ENCODE data around the gene USH2A. TPM values are rescaled to one million over a fixed set of nuclear protein-coding genes. Genes with fewer than 3 reads are reported as not detected.

USH2A gene
- polyA plus RNA-seq, 1 of the 3 experiments (the other 2 are of a cell fraction): under 0.01 TPM

DNA sequence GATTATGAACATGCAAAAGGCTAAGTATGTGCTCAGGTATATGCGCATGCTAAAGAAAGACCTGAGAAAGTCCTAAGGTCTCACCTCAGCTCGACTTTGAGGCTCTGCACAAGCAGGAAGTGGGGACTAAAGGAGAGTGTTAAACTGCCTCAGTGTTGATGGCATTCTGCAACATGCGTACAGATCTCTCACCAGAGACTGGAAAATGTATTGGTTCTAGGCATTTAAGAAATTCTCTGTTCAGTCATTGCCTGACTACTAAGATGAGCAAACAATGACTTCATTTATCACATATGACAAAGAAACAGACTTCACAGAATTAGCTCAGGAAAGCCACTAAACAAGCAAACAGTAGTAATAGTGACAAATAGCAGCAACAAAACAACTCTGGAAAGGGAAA lies 90.8 kb downstream of the USH2A start:
- Histone ChIP-seq H3K4me1 (ENCODE audit: control insufficient read depth in 1 of 2, insufficient read depth in 2 of 2, low read depth in 1 of 2, low read length in 1 of 2) (no peaks in the 10 kb centered on the region; a peak in 1 of 4 replicates), H3K9me3 (no peaks in the 10 kb centered on the region), H3K36me3 (replicated peaks in 1 of 2; ENCODE audit: control insufficient read depth in 1 of 2, insufficient read depth in 2 of 2, low read length in 1 of 2) (no peaks in the 10 kb centered on the region), H3K27me3 (ENCODE audit: insufficient read depth) (no peaks in the 10 kb centered on the region), H3K79me2 (ENCODE audit: insufficient read depth) (no peaks in the 10 kb centered on the region), H3F3A (replicated peaks; ENCODE audit: insufficient read depth) (no peaks in the 10 kb centered on the region), H3K9me2 (no peaks in the 10 kb centered on the region), H3K4me2 (no peak overlapping the region), H3K9ac (no peak overlapping the region), H4K20me1 (ENCODE audit: insufficient read depth) (no peaks in the 10 kb centered on the region), H3K4me3 (ENCODE audit: low read depth in 2 of 2, low read length in 1 of 2) (no peak overlapping the region), H2AFZ (ENCODE audit: low read depth) (no peak overlapping the region), H3K27ac (ENCODE audit: low read depth in 2 of 2, low read length in 1 of 2) (no peak overlapping the region)
- DNase-seq: no peak
- POLR2A ChIA-PET: no interaction called here
- CTCF ChIA-PET: interaction anchor here (0.9 kb wide), 1 partner anchor 14 kb away, joined by 3 read pairs; no protein-coding TSS in a partner anchor
- TF ChIP-seq, protein P1, sequence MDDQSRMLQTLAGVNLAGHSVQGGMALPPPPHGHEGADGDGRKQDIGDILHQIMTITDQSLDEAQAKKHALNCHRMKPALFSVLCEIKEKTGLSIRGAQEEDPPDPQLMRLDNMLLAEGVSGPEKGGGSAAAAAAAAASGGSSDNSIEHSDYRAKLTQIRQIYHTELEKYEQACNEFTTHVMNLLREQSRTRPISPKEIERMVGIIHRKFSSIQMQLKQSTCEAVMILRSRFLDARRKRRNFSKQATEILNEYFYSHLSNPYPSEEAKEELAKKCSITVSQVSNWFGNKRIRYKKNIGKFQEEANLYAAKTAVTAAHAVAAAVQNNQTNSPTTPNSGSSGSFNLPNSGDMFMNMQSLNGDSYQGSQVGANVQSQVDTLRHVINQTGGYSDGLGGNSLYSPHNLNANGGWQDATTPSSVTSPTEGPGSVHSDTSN (IDR thresholded peaks at IDR 0.05): no peak
- TF ChIP-seq, protein P2, sequence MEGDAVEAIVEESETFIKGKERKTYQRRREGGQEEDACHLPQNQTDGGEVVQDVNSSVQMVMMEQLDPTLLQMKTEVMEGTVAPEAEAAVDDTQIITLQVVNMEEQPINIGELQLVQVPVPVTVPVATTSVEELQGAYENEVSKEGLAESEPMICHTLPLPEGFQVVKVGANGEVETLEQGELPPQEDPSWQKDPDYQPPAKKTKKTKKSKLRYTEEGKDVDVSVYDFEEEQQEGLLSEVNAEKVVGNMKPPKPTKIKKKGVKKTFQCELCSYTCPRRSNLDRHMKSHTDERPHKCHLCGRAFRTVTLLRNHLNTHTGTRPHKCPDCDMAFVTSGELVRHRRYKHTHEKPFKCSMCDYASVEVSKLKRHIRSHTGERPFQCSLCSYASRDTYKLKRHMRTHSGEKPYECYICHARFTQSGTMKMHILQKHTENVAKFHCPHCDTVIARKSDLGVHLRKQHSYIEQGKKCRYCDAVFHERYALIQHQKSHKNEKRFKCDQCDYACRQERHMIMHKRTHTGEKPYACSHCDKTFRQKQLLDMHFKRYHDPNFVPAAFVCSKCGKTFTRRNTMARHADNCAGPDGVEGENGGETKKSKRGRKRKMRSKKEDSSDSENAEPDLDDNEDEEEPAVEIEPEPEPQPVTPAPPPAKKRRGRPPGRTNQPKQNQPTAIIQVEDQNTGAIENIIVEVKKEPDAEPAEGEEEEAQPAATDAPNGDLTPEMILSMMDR (IDR thresholded peaks at IDR 0.05): no peak
- no peak for TF ChIP-seq TCF12 (IDR thresholded peaks at IDR 0.05)
- TF ChIP-seq RFX5 (IDR thresholded peaks at IDR 0.05; ENCODE audit: low read length): no peak
- TF ChIP-seq GABPA (IDR thresholded peaks at IDR 0.05; ENCODE audit: low read depth): no peak
- TF ChIP-seq, protein P3, sequence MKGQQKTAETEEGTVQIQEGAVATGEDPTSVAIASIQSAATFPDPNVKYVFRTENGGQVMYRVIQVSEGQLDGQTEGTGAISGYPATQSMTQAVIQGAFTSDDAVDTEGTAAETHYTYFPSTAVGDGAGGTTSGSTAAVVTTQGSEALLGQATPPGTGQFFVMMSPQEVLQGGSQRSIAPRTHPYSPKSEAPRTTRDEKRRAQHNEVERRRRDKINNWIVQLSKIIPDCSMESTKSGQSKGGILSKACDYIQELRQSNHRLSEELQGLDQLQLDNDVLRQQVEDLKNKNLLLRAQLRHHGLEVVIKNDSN (IDR thresholded peaks at IDR 0.05; ENCODE audit: borderline replicate concordance, low read depth): no peak
- no peak for TF ChIP-seq ELF1 (IDR thresholded peaks at IDR 0.05)
- TF ChIP-seq FOXM1 (IDR thresholded peaks at IDR 0.05; ENCODE audit: low read depth): no peak
- TF ChIP-seq SIN3A (IDR thresholded peaks at IDR 0.05; ENCODE audit: borderline replicate concordance, low read depth, low read length): no peak
- WGBS (ENCODE audit: low lambda C conversion rate): 64% methylated on average over 3 of the region's 3 CpGs

DNA sequence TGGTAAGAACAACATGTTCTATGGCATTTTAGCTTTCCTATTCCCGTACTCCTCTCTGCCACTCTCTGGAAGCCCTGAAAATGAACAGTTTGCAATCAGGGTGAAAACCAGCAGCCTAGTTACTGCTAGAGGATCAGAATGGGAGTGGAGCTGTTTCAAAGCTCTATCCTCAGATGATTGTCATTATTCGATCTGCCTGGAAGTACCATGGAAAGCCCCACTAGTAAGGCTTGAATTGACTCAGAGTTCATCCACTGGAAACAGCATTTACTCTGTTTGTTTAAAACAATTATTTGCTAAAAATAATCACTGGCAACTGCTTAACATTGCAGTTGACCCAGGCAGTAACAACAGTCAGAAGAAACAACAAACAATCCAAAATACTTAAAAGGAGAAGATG lies 91.2 kb downstream of the USH2A start:
- WGBS (ENCODE audit: low lambda C conversion rate): 76% methylated on average over 2 of the region's 2 CpGs
- POLR2A ChIA-PET: no interaction called here
- no peaks in the 10 kb centered on the region; a peak in 1 of 4 replicates for H3K4me1 ChIP-seq (ENCODE audit: control insufficient read depth in 1 of 2, insufficient read depth in 2 of 2, low read depth in 1 of 2, low read length in 1 of 2)

More for the DNA sequence above, 91.2 kb downstream of the USH2A start:
- H3K36me3 ChIP-seq (replicated peaks in 1 of 2; ENCODE audit: control insufficient read depth in 1 of 2, insufficient read depth in 2 of 2, low read length in 1 of 2): no peaks in the 10 kb centered on the region
- H3K9me3 ChIP-seq: no peaks in the 10 kb centered on the region
- no peak overlapping the region for H3K4me3 ChIP-seq (ENCODE audit: low read depth in 2 of 2, low read length in 1 of 2)
- H2AFZ ChIP-seq (ENCODE audit: low read depth): no peak overlapping the region
- H3K79me2 ChIP-seq (ENCODE audit: insufficient read depth): no peaks in the 10 kb centered on the region
- H3K27ac ChIP-seq (ENCODE audit: low read depth in 2 of 2, low read length in 1 of 2): no peak overlapping the region
- TF ChIP-seq, protein P4, sequence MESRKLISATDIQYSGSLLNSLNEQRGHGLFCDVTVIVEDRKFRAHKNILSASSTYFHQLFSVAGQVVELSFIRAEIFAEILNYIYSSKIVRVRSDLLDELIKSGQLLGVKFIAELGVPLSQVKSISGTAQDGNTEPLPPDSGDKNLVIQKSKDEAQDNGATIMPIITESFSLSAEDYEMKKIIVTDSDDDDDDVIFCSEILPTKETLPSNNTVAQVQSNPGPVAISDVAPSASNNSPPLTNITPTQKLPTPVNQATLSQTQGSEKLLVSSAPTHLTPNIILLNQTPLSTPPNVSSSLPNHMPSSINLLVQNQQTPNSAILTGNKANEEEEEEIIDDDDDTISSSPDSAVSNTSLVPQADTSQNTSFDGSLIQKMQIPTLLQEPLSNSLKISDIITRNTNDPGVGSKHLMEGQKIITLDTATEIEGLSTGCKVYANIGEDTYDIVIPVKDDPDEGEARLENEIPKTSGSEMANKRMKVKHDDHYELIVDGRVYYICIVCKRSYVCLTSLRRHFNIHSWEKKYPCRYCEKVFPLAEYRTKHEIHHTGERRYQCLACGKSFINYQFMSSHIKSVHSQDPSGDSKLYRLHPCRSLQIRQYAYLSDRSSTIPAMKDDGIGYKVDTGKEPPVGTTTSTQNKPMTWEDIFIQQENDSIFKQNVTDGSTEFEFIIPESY (IDR thresholded peaks at IDR 0.05; ENCODE audit: borderline replicate concordance, low read depth): no peak
- TF ChIP-seq POLR2AphosphoS5 (IDR thresholded peaks at IDR 0.05; ENCODE audit: low read depth, low read length) (no peak), MXI1 (IDR thresholded peaks at IDR 0.05; ENCODE audit: low read depth, low read length) (no peak), FOXJ3 (CRISPR knock-in tag; IDR thresholded peaks at IDR 0.05) (no peak), RXRA (IDR thresholded peaks at IDR 0.05; ENCODE audit: borderline replicate concordance, low read depth) (no peak), YY1 (IDR thresholded peaks at IDR 0.05; ENCODE audit: low read depth) (no peak), JUND (IDR thresholded peaks at IDR 0.05) (no peak), EP300 (IDR thresholded peaks at IDR 0.05; ENCODE audit: borderline replicate concordance in 1 of 2, low read depth in 1 of 2, low read length in 1 of 2) (no peak)
- TF ChIP-seq, protein P5, sequence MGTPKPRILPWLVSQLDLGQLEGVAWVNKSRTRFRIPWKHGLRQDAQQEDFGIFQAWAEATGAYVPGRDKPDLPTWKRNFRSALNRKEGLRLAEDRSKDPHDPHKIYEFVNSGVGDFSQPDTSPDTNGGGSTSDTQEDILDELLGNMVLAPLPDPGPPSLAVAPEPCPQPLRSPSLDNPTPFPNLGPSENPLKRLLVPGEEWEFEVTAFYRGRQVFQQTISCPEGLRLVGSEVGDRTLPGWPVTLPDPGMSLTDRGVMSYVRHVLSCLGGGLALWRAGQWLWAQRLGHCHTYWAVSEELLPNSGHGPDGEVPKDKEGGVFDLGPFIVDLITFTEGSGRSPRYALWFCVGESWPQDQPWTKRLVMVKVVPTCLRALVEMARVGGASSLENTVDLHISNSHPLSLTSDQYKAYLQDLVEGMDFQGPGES (IDR thresholded peaks at IDR 0.05; ENCODE audit: low read depth, low read length): no peak
- TF ChIP-seq, protein P1 (IDR thresholded peaks at IDR 0.05): no peak
- TF ChIP-seq, protein P3 (IDR thresholded peaks at IDR 0.05; ENCODE audit: borderline replicate concordance, low read depth): no peak
- no peak overlapping the region for H3K4me2 ChIP-seq
- no peaks in the 10 kb centered on the region for H3F3A ChIP-seq (replicated peaks; ENCODE audit: insufficient read depth)
- no peak overlapping the region for H3K9ac ChIP-seq
- H3K9me2 ChIP-seq: no peaks in the 10 kb centered on the region
- DNase-seq: no peak
- H4K20me1 ChIP-seq (ENCODE audit: insufficient read depth): no peaks in the 10 kb centered on the region
- CTCF ChIA-PET: no interaction called here
- no peaks in the 10 kb centered on the region for H3K27me3 ChIP-seq (ENCODE audit: insufficient read depth)
